RWPE1 (cell line): Measurements from ENCODE around the gene BSND.

Source experiments
- CTCF ChIA-PET: fragments of 350-600 bp; sonication (Branson Sonifier 250); formaldehyde crosslinking; extraction: SDS; loops from one replicate; lab custom pipeline; 2021; lab: Yijun Ruan, JAX
- POLR2A ChIA-PET: fragments of 400-600 bp; formaldehyde crosslinking; extraction: SDS; loops from one replicate; lab custom pipeline; 2020; ENCODE audit warnings: antibody characterized with exemption; ENCODE audit not compliant: low non-redundant PET; lab: Yijun Ruan, JAX
- DNase-seq: peaks from one replicate; pipeline ENCODE4 v3.0.0; 2012; ENCODE audit warnings: low spot score
- H3K27ac ChIP-seq: fragments of 450-650 bp; 2 replicates; pipeline ENCODE4 v1.5.1; 2017
- CTCF ChIP-seq: fragments of 450-650 bp; conservative IDR thresholded peaks from 2 replicates; pipeline ENCODE4 v1.5.1; 2017; ENCODE audit warnings: low read depth, mild to moderate bottlenecking

The BSND gene

GRCh38 chr1:54965624-54966340 lies 33.0 kb upstream of the BSND start:
- CTCF ChIA-PET: interaction anchor here (0.9 kb wide), 1 partner anchor 30 kb away, joined by 3 read pairs; no protein-coding TSS in a partner anchor
- TF ChIP-seq CTCF: no peak
- POLR2A ChIA-PET: no interaction called here
- DNase-seq: no peak
- peak overlapping the region; percentile 24; the same call in 1 of the 2 replicates for H3K27ac ChIP-seq

- no peak for TF ChIP-seq CTCF
- H3K27ac ChIP-seq: no peak overlapping the region
- POLR2A ChIA-PET: no interaction called here
- no peak for DNase-seq
- CTCF ChIA-PET: interaction anchor here (0.6 to 1.2 kb wide), 2 partner anchors 17 to 175 kb away, joined by 3 read pairs; no protein-coding TSS in a partner anchor
Measured at GRCh38 chr1:54967372-54967771, 31.4 kb upstream of the BSND start.

GRCh38 chr1:54968551-54968950 lies 30.2 kb upstream of the BSND start:
- DNase-seq: no peak
- no peak overlapping the region for H3K27ac ChIP-seq
- no peak for TF ChIP-seq CTCF
- POLR2A ChIA-PET: no interaction called here
- CTCF ChIA-PET: no interaction called here

- ChIA-PET CTCF (no interaction called here), POLR2A (no interaction called here)
- no peak for TF ChIP-seq CTCF
- no peak for DNase-seq
- peak overlapping the region; percentile 73; the same call in 1 of the 2 replicates for H3K27ac ChIP-seq
Measured at GRCh38 chr1:54969879-54970278, 28.9 kb upstream of the BSND start.

- H3K27ac ChIP-seq: peak overlapping the region; percentile 73
- peak; percentile 74 for DNase-seq
- CTCF ChIA-PET: interaction anchor here (0.6 to 0.9 kb wide), 3 partner anchors 14 to 703 kb away, joined by 3 to 4 read pairs (median 4); no protein-coding TSS in a partner anchor
- no peak for TF ChIP-seq CTCF
- POLR2A ChIA-PET: no interaction called here
Measured at GRCh38 chr1:54970901-54971300, 27.8 kb upstream of the BSND start.

GRCh38 chr1:54971317-54971791 lies 27.4 kb upstream of the BSND start:
- POLR2A ChIA-PET: no interaction called here
- CTCF ChIA-PET: interaction anchor here (0.6 to 0.9 kb wide), 3 partner anchors 14 to 704 kb away, joined by 3 to 4 read pairs (median 4); no protein-coding TSS in a partner anchor
- TF ChIP-seq CTCF: no peak
- DNase-seq: peak; percentile 83
- H3K27ac ChIP-seq: peak overlapping the region; percentile 73
